Panc1 (cell line): ENCODE results near the gene WSB1. TPM values are rescaled to one million over a fixed set of nuclear protein-coding genes. Genes with fewer than 3 reads are reported as not detected.
A peak's percentile ranks its signal among the peaks of the same experiment; 100 is the strongest.

Experiments used
- ATAC-seq: fragments of 200-7000 bp; cut with Tn5 transposase; 2 replicates; pipeline ENCODE4 v1.9.1; 2020; ENCODE audit warnings: mild to moderate bottlenecking, moderate library complexity
- BruUV-seq: library from RNA; stranded (reverse); fragments of 400-500 nt; replicated peaks from 2 replicates; lab custom pipeline; 2021; lab: Mats Ljungman, UMichigan
- CTCF ChIA-PET: fragments of 300-600 bp; sonication (Branson Sonifier 250); formaldehyde crosslinking; loops from one replicate; lab custom pipeline; 2022; ENCODE audit warnings: antibody characterized with exemption; lab: Charles Lee
- POLR2A ChIA-PET: fragments of 300-600 bp; sonication (Branson Sonifier 250); formaldehyde crosslinking; loops from one replicate; lab custom pipeline; 2022; ENCODE audit warnings: antibody characterized with exemption; lab: Charles Lee
- DNase-seq: peaks from one replicate; pipeline ENCODE4 v3.0.0-alpha.2; 2010; ENCODE audit warnings: low read depth, low spot score
- H3K27ac ChIP-seq: 2 replicates; pipeline ENCODE4 v1.5.1; 2011; ENCODE audit warnings: mild to moderate bottlenecking, low read length, inconsistent platforms
- H3K27me3 ChIP-seq: fragments of 200-500 bp; sonication (Bioruptor generic); 2 replicates; pipeline ENCODE4 v1.6.0; 2014; ENCODE audit warnings: low read length, inconsistent platforms; ENCODE audit not compliant: control insufficient read depth, insufficient read depth
- H3K36me3 ChIP-seq: fragments of 200-500 bp; sonication (Bioruptor generic); 2 replicates; pipeline ENCODE4 v1.5.1; 2014; ENCODE audit warnings: inconsistent platforms, mild to moderate bottlenecking, low read length, moderate library complexity; ENCODE audit not compliant: control insufficient read depth, insufficient read depth
- H3K4me1 ChIP-seq: 2 replicates; pipeline ENCODE4 v1.5.1; 2011; ENCODE audit warnings: inconsistent platforms, mild to moderate bottlenecking, low read length, moderate library complexity; ENCODE audit not compliant: control insufficient read depth, insufficient read depth
- H3K4me3 ChIP-seq, 2 experiments: 2 replicates each; pipeline ENCODE4 v1.5.1; 2011 to 2012; ENCODE audit warnings: low read depth in 2 of 2, low read length in 2 of 2, mild to moderate bottlenecking in 2 of 2, inconsistent platforms in 1 of 2, moderate library complexity in 1 of 2
- H3K9me3 ChIP-seq: fragments of 200-500 bp; sonication (Bioruptor generic); 2 replicates; pipeline ENCODE4 v1.5.1; 2014; ENCODE audit warnings: low read depth, mild to moderate bottlenecking, inconsistent platforms, low read length, moderate library complexity; ENCODE audit not compliant: control insufficient read depth, insufficient read depth
- POLR2AphosphoS5 ChIP-seq: IDR thresholded peaks from 2 replicates; pipeline ENCODE4 v1.6.1; 2012; ENCODE audit warnings: mild to moderate bottlenecking, low read depth, low read length, moderate library complexity
- REST ChIP-seq, 2 experiments: IDR thresholded peaks; 2 replicates each; pipeline ENCODE4 v1.6.1; 2011 to 2012; ENCODE audit warnings: low read depth in 2 of 2, control low read depth in 1 of 2, low read length in 1 of 2, mild to moderate bottlenecking in 1 of 2, moderate library complexity in 1 of 2; ENCODE audit not compliant: insufficient read depth in 1 of 2
- SIN3A ChIP-seq: IDR thresholded peaks from 2 replicates; pipeline ENCODE4 v1.6.1; 2012; ENCODE audit warnings: low read depth, mild to moderate bottlenecking, low read length, moderate library complexity, borderline replicate concordance; ENCODE audit not compliant: insufficient read depth
- TCF7L2 ChIP-seq: IDR thresholded peaks from 2 replicates; pipeline ENCODE4 v1.6.1; 2011; ENCODE audit warnings: mild to moderate bottlenecking, low read depth, low read length, inconsistent platforms
- in situ Hi-C: cut with HindIII; loops from 2 replicates; pipeline ENCODE4 v1.10.0; 2016; ENCODE audit warnings: low sequenced_read_pairs, low pct_unique_long_range_greater_than_20kb
- intact Hi-C: fragments of 100-400 bp; cut with micrococcal nuclease; formaldehyde crosslinking; loops from one replicate; pipeline ENCODE4 v1.10.0; 2022; ENCODE audit not compliant: unreplicated experiment
- total RNA-seq: library from RNA; stranded (reverse); gene quantifications from one replicate; pipeline ENCODE4 v1.2.1, GENCODE V29; 2021; ENCODE audit not compliant: unreplicated experiment
- TF ChIP-seq, protein P1 (sequence below): fragments of 450-650 bp; IDR thresholded peaks from 2 replicates; pipeline ENCODE4 v1.5.1; 2017; ENCODE audit warnings: mild to moderate bottlenecking

Gene WSB1
- total RNA-seq, 1 experiment from 2014 or later, result 114 TPM

- Histone ChIP-seq H3K27me3 (no peaks in the 10 kb centered on the region), H3K27ac (peak overlapping the region; percentile 95; the same call in 1 of the 2 replicates), H3K4me1 (peaks cover 19% of the 10 kb centered on the region), H3K4me3 (peak overlapping the region; percentile 87 to 91), H3K9me3 (no peaks in the 10 kb centered on the region), H3K36me3 (no peaks in the 10 kb centered on the region; the same call in 1 of the 2 replicates)
- intact Hi-C loops (loop anchor here (10.0 kb wide), 1 partner anchor 48 kb away; no protein-coding TSS in a partner anchor), in situ Hi-C loops (no loop called here)
- ATAC-seq (no peak), DNase-seq (no peak)
- BruUV-seq, result no TSS peak
- no peak for TF ChIP-seq POLR2AphosphoS5
- TF ChIP-seq, protein P1, sequence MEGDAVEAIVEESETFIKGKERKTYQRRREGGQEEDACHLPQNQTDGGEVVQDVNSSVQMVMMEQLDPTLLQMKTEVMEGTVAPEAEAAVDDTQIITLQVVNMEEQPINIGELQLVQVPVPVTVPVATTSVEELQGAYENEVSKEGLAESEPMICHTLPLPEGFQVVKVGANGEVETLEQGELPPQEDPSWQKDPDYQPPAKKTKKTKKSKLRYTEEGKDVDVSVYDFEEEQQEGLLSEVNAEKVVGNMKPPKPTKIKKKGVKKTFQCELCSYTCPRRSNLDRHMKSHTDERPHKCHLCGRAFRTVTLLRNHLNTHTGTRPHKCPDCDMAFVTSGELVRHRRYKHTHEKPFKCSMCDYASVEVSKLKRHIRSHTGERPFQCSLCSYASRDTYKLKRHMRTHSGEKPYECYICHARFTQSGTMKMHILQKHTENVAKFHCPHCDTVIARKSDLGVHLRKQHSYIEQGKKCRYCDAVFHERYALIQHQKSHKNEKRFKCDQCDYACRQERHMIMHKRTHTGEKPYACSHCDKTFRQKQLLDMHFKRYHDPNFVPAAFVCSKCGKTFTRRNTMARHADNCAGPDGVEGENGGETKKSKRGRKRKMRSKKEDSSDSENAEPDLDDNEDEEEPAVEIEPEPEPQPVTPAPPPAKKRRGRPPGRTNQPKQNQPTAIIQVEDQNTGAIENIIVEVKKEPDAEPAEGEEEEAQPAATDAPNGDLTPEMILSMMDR, result no peak
- TF ChIP-seq REST (IDR thresholded peaks at IDR 0.05; ENCODE audit: insufficient read depth in 1 of 2, low read depth in 2 of 2, low read length in 1 of 2), result no peak
- TF ChIP-seq TCF7L2, result no peak
- TF ChIP-seq SIN3A, result no peak
- ChIA-PET CTCF (interaction anchor here (0.5 kb wide), 1 partner anchor 303 kb away, joined by 6 read pairs; no protein-coding TSS in a partner anchor), POLR2A (interaction anchor here (0.6 kb wide), 1 partner anchor 40 kb away, joined by 3 read pairs; no protein-coding TSS in a partner anchor)
Measured at GRCh38 chr17:27296428-27296979, 2.6 kb downstream of the WSB1 start.

DNA sequence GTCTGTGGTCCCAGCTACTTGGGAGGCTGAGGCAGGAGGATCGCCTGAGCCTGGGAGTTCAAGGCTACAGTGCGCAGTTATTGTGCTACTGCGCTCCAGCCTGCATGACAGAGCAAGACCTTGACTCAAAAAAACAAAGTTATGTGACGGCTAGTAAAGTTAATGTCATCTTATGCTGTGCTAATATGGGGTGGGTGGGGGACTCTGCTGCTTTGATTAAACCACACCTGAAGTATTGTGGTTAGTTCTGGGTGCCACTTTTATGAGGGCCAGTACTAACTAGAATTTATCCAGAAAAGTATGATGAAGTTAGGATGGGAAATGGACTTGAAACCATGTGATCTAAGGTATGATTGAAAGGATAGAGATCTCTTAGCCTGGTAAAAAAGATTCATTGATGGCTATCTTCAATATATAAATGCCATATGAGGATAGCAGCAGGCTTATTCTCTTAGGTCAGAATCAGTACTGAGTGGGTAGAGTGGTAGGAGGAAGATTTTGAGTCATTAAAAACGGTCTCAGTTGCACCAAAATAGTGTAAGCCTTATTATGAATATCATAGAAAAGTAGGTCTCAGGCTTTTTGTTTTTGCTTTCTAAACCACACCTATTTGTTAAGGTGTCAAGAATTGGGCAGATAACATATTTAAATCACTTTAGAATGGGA is 5.6 kb downstream of the WSB1 start:
- BruUV-seq, result TSS peak; percentile 0
- H3K4me3 ChIP-seq, result no peak overlapping the region
- H3K36me3 ChIP-seq, result no peaks in the 10 kb centered on the region; the same call in 1 of the 2 replicates
- ChIA-PET CTCF (no interaction called here), POLR2A (no interaction called here)
- DNase-seq (no peak), ATAC-seq (no peak)
- no peaks in the 10 kb centered on the region for H3K27me3 ChIP-seq
- intact Hi-C loops (loop anchor here (10.0 kb wide), 1 partner anchor 45 kb away; no protein-coding TSS in a partner anchor), in situ Hi-C loops (no loop called here)
- H3K4me1 ChIP-seq, result peaks cover 15% of the 10 kb centered on the region
- TF ChIP-seq SIN3A, result no peak
- no peak for TF ChIP-seq REST (IDR thresholded peaks at IDR 0.05; ENCODE audit: insufficient read depth in 1 of 2, low read depth in 2 of 2, low read length in 1 of 2)
- TF ChIP-seq TCF7L2, result no peak
- TF ChIP-seq, protein P1, result no peak
- TF ChIP-seq POLR2AphosphoS5, result no peak
- H3K9me3 ChIP-seq, result no peaks in the 10 kb centered on the region
- H3K27ac ChIP-seq, result no peak overlapping the region
